HTR-8/SVneo (cell line): ENCODE measurements around the gene GPR75.

ENCODE experiments used
- DNase-seq: peaks from one replicate; pipeline ENCODE4 v3.0.0; 2011; ENCODE audit warnings: low spot score, mixed read lengths; ENCODE audit not compliant: insufficient read length
- FAIRE-seq: peaks from 2 replicates; lab custom pipeline; 2011; peaks lifted over from hg19 to GRCh38; lab: Jason Lieb, UNC

GPR75 gene

DNA sequence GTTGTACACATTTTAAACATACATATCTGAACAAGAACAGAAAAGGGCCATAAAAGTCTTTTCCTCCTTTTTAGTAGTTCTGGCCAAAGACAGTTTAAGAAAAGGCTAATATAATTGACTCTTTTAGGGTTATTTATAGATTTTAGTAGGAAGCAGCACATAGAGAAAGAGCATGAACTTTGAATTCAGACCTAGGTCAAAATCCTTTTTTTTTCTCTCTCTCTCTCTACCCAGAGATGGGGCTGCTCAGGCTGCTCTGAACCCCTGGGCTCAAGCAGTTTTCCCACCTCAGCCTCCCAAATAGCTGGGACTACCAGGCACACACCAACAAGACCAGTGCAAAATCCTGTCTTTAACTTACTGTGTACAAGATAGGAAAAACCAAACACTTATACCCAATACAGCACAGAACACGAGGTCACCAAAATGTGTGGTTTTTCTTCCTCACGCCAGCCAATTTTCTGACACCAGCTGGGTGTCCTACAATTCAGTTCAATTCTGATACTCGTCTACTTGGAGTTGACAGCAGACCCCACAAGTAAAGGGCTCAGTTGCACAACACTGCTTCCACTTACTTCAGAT is 40.8 kb downstream of the GPR75 start:
- DNase-seq: no peak
- no peak for FAIRE-seq

DNA sequence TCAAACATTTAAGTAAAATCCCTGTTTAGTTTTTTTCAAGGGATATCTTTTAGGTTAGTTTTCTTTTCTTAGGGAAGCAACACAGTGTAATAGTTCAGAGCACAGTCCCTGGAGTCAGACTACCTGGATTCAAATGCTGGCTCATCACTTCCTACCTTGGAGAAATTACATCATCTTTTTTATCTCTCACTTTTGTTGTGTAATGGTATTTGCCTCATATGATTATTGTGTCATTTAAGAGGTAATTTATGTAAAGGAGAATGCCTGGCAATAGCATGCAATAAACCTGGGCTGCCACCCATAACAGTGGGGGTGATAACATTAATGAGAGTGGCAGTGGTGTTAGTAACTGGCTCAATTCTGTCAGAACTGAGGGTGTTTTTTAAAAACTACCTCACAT is 46.6 kb downstream of the GPR75 start:
- DNase-seq (no peak), FAIRE-seq (no peak)

GRCh38 chr2:53811601-53812000 is 48.2 kb downstream of the GPR75 start:
- FAIRE-seq (no peak), DNase-seq (no peak)
